NCI-H526 treated with DMSO at 0.1 percent for 48 hours (cell line): ENCODE results near the gene ELOB.
"Not testable (repeated sequence)": the region's sequence is repeated elsewhere in the genome, so short reads cannot be mapped to it uniquely, and the experiment has no call there.

Experiments used
- DNase-seq: peaks from one replicate; lab custom pipeline; 2025; lab: John Stamatoyannopoulos, UW

The ELOB gene

GRCh38 chr16:2745116-2745890, 31.8 kb downstream of the ELOB start:
- DNase-seq = no peak

GRCh38 chr16:2744711-2745110, 32.4 kb downstream of the ELOB start:
- DNase-seq = no peak

- DNase-seq = no peak
Observed at GRCh38 chr16:2743007-2743810, 33.9 kb downstream of the ELOB start.

GRCh38 chr16:2742323-2743006, 34.6 kb downstream of the ELOB start:
- DNase-seq = no peak

GRCh38 chr16:2741168-2741567, 35.9 kb downstream of the ELOB start:
- no peak for DNase-seq

- DNase-seq = no peak
Observed at GRCh38 chr16:2740476-2740875, 36.6 kb downstream of the ELOB start.

GRCh38 chr16:2739625-2740430, 37.3 kb downstream of the ELOB start:
- no peak for DNase-seq

- DNase-seq = no peak
Observed at GRCh38 chr16:2738615-2739014, 38.5 kb downstream of the ELOB start.

GRCh38 chr16:2737895-2738418, 39.1 kb downstream of the ELOB start:
- no peak for DNase-seq

- DNase-seq = no peak
Observed at GRCh38 chr16:2737238-2737605, 39.9 kb downstream of the ELOB start.

- DNase-seq = no peak
Observed at GRCh38 chr16:2736476-2737237, 40.4 kb downstream of the ELOB start.

GRCh38 chr16:2734844-2735515, 42.1 kb downstream of the ELOB start:
- DNase-seq = no peak

GRCh38 chr16:2728034-2728433, 49.0 kb downstream of the ELOB start:
- no peak for DNase-seq

GRCh38 chr16:2726923-2727322, 50.2 kb downstream of the ELOB start:
- no peak for DNase-seq

- no peak for DNase-seq
Observed at GRCh38 chr16:2724816-2725348, 52.2 kb downstream of the ELOB start.

GRCh38 chr16:2724088-2724676, 52.9 kb downstream of the ELOB start:
- DNase-seq = no peak

GRCh38 chr16:2721634-2722173, 55.4 kb downstream of the ELOB start:
- DNase-seq = not testable (repeated sequence)
